NCI-H345 treated with DMSO at 0.1 percent for 48 hours (cell line): ENCODE data around the gene WBP2.

ENCODE experiments used
- DNase-seq: peaks from one replicate; lab custom pipeline; 2025; ENCODE audit not compliant: unreplicated experiment; lab: John Stamatoyannopoulos, UW

WBP2 gene

GRCh38 chr17:75855310-75856061 lies at the start of gene WBP2:
TSS of gene WBP2 (minus strand) at chr17:75855335. CDS start at chr17:75855297, 38 bp downstream.
- DNase-seq: peak; percentile 100

GRCh38 chr17:75902406-75902805 lies 47.3 kb upstream of the WBP2 start:
- DNase-seq: no peak

- no peak for DNase-seq
Observed at GRCh38 chr17:75901727-75902126, 46.6 kb upstream of the WBP2 start.

- DNase-seq: no peak
Observed at GRCh38 chr17:75900691-75901533, 45.8 kb upstream of the WBP2 start.

GRCh38 chr17:75899767-75900468 lies 44.8 kb upstream of the WBP2 start:
- no peak for DNase-seq

- no peak for DNase-seq
Observed at GRCh38 chr17:75899353-75899752, 44.2 kb upstream of the WBP2 start.

- no peak for DNase-seq
Observed at GRCh38 chr17:75898791-75899190, 43.7 kb upstream of the WBP2 start.

- DNase-seq: no peak
Observed at GRCh38 chr17:75898065-75898464, 42.9 kb upstream of the WBP2 start.

GRCh38 chr17:75897160-75898019 lies 42.3 kb upstream of the WBP2 start:
- no peak for DNase-seq

- DNase-seq: peak; percentile 56
Observed at GRCh38 chr17:75896415-75897159, 41.5 kb upstream of the WBP2 start, which contains the start of gene TRIM65. TSS of gene TRIM65 (minus strand) at chr17:75896951. CDS start at chr17:75896937, 14 bp downstream.

GRCh38 chr17:75895370-75896155 lies 40.4 kb upstream of the WBP2 start:
- DNase-seq: no peak

GRCh38 chr17:75894049-75894733 lies 39.1 kb upstream of the WBP2 start:
- DNase-seq: no peak

- no peak for DNase-seq
Observed at GRCh38 chr17:75893305-75894048, 38.3 kb upstream of the WBP2 start.

GRCh38 chr17:75892556-75893224 lies 37.6 kb upstream of the WBP2 start:
- DNase-seq: no peak

- no peak for DNase-seq
Observed at GRCh38 chr17:75891605-75892555, 36.7 kb upstream of the WBP2 start.

GRCh38 chr17:75891022-75891604 lies 36.0 kb upstream of the WBP2 start:
- no peak for DNase-seq
